ENCODE data around the gene ULK3. TPM values are rescaled to one million over a fixed set of nuclear protein-coding genes. Genes with fewer than 3 reads are reported as not detected.
"Not testable (repeated sequence)": the region's sequence is repeated elsewhere in the genome, so short reads cannot be mapped to it uniquely, and the experiment has no call there.

Gene ULK3
- total RNA-seq, 1 donor from 2014 or later: 34.8 TPM

GRCh38 chr15:74889390-74889882, 46.5 kb upstream of the ULK3 start:
- TF ChIP-seq CTCF (IDR thresholded peaks at IDR 0.05; ENCODE audit: unreplicated experiment): no peak
- H3K4me1 Mint-ChIP-seq: peaks cover 17% of the 10 kb centered on the region
- H3K27ac Mint-ChIP-seq: peak overlapping the region; percentile 66
- DNase-seq (ENCODE audit: low spot score in 2 of 2, unreplicated experiment in 2 of 2): peak in 1 of 2 experiments; percentile 55
- H3K27me3 Mint-ChIP-seq (ENCODE audit: low read depth): no peaks in the 10 kb centered on the region
- peaks cover 16% of the 10 kb centered on the region for H3K36me3 Mint-ChIP-seq
- H3K9me3 Mint-ChIP-seq: no peaks in the 10 kb centered on the region
- peak overlapping the region; percentile 82 for H3K4me3 Mint-ChIP-seq

- Mint-ChIP-seq H3K27me3 (ENCODE audit: low read depth) (no peaks in the 10 kb centered on the region), H3K9me3 (no peaks in the 10 kb centered on the region), H3K4me3 (no peak overlapping the region), H3K36me3 (peaks cover 14% of the 10 kb centered on the region), H3K27ac (no peak overlapping the region), H3K4me1 (peaks cover 17% of the 10 kb centered on the region)
- DNase-seq (ENCODE audit: low spot score in 2 of 2, unreplicated experiment in 2 of 2): no peak
- TF ChIP-seq CTCF (IDR thresholded peaks at IDR 0.05; ENCODE audit: unreplicated experiment): no peak
Observed at GRCh38 chr15:74888716-74889115, 45.8 kb upstream of the ULK3 start.

- H3K9me3 Mint-ChIP-seq; DNase-seq (ENCODE audit: low spot score in 2 of 2, unreplicated experiment in 2 of 2); H3K36me3 Mint-ChIP-seq; H3K4me3 Mint-ChIP-seq; H3K27me3 Mint-ChIP-seq (ENCODE audit: low read depth); H3K27ac Mint-ChIP-seq: not testable (repeated sequence)
- H3K4me1 Mint-ChIP-seq: peaks cover 17% of the 10 kb centered on the region
Observed at GRCh38 chr15:74887537-74888193, 44.7 kb upstream of the ULK3 start.

- no peak overlapping the region for H3K27ac Mint-ChIP-seq
- no peak overlapping the region for H3K4me3 Mint-ChIP-seq
- no peak for TF ChIP-seq CTCF (IDR thresholded peaks at IDR 0.05; ENCODE audit: unreplicated experiment)
- peaks cover 12% of the 10 kb centered on the region for H3K4me1 Mint-ChIP-seq
- H3K9me3 Mint-ChIP-seq: peaks cover 5% of the 10 kb centered on the region
- H3K36me3 Mint-ChIP-seq: no peaks in the 10 kb centered on the region
- no peaks in the 10 kb centered on the region for H3K27me3 Mint-ChIP-seq (ENCODE audit: low read depth)
- DNase-seq (ENCODE audit: low spot score in 2 of 2, unreplicated experiment in 2 of 2): no peak
Observed at GRCh38 chr15:74885461-74885860, 42.5 kb upstream of the ULK3 start.

GRCh38 chr15:74884428-74885223, 41.7 kb upstream of the ULK3 start:
- Mint-ChIP-seq H3K27me3 (ENCODE audit: low read depth) (no peaks in the 10 kb centered on the region), H3K9me3 (peaks cover 5% of the 10 kb centered on the region), H3K4me3 (no peak overlapping the region), H3K4me1 (peaks cover 10% of the 10 kb centered on the region), H3K36me3 (no peaks in the 10 kb centered on the region), H3K27ac (no peak overlapping the region)
- TF ChIP-seq CTCF (IDR thresholded peaks at IDR 0.05; ENCODE audit: unreplicated experiment): no peak
- no peak for DNase-seq (ENCODE audit: low spot score in 2 of 2, unreplicated experiment in 2 of 2)

- Mint-ChIP-seq H3K36me3 (no peaks in the 10 kb centered on the region), H3K9me3 (peaks cover 5% of the 10 kb centered on the region), H3K4me3 (no peak overlapping the region), H3K4me1 (no peaks in the 10 kb centered on the region), H3K27me3 (ENCODE audit: low read depth) (no peaks in the 10 kb centered on the region), H3K27ac (no peak overlapping the region)
- TF ChIP-seq CTCF (IDR thresholded peaks at IDR 0.05; ENCODE audit: unreplicated experiment): no peak
- no peak for DNase-seq (ENCODE audit: low spot score in 2 of 2, unreplicated experiment in 2 of 2)
Observed at GRCh38 chr15:74882528-74882927, 39.6 kb upstream of the ULK3 start.

All from mesothelial cell of epicardium (in vitro differentiated cells).